Gastroesophageal sphincter (tissue), 3 donors: ENCODE results near the gene CDH13.

Experiments used
- EP300 ChIP-seq: sonication (generic); formaldehyde crosslinking; IDR thresholded peaks from one replicate; pipeline ENCODE4 v1.6.1; 2017; ENCODE audit warnings: antibody characterized with exemption, mild to moderate bottlenecking
- POLR2A ChIP-seq, 2 donors: fragments of 450-650 bp; IDR thresholded peaks; one replicate each; pipeline ENCODE4 v1.6.1; 2017; ENCODE audit warnings: antibody characterized with exemption in 2 of 2, mild to moderate bottlenecking in 2 of 2, moderate library complexity in 1 of 2
- TF ChIP-seq, protein P1 (sequence below), 4 experiments: fragments of 200-600 bp in 2 of 4; fragments of 450-650 bp in 2 of 4; sonication (generic) in 1 of 4; IDR thresholded peaks; one replicate each; pipeline ENCODE4 v1.5.1; 2017 to 2019; ENCODE audit warnings: antibody characterized with exemption in 4 of 4, mild to moderate bottlenecking in 2 of 4, moderate library complexity in 2 of 4

DNA sequence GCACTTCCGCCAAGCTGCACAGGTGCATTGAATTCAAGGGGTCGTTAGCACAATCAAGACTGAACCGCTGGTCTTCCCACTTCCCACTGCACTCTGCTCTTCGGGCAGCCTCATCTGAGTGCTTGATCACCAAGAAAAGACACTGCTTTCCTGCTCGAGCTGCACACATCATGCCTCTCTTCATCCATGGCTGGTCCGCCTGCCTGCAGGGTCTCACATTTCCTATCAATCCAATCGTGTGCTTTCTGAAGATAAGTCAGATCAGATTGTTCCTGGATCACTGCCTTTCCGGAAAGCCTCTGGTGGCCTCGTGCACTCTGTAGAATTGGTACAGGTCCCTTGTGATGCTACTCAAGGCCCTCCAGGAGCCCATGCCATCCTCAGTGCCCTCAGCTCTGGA, 1150.2 kb downstream of the CDH13 start:
- TF ChIP-seq, protein P1, sequence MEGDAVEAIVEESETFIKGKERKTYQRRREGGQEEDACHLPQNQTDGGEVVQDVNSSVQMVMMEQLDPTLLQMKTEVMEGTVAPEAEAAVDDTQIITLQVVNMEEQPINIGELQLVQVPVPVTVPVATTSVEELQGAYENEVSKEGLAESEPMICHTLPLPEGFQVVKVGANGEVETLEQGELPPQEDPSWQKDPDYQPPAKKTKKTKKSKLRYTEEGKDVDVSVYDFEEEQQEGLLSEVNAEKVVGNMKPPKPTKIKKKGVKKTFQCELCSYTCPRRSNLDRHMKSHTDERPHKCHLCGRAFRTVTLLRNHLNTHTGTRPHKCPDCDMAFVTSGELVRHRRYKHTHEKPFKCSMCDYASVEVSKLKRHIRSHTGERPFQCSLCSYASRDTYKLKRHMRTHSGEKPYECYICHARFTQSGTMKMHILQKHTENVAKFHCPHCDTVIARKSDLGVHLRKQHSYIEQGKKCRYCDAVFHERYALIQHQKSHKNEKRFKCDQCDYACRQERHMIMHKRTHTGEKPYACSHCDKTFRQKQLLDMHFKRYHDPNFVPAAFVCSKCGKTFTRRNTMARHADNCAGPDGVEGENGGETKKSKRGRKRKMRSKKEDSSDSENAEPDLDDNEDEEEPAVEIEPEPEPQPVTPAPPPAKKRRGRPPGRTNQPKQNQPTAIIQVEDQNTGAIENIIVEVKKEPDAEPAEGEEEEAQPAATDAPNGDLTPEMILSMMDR (IDR thresholded peaks at IDR 0.05) = no peak
- no peak for TF ChIP-seq POLR2A (IDR thresholded peaks at IDR 0.05)
- TF ChIP-seq EP300 = no peak
